K562 (cell line): ENCODE measurements around the gene MED13L. TPM values are rescaled to one million over a fixed set of nuclear protein-coding genes. Genes with fewer than 3 reads are reported as not detected.

Experiments
- ZNF146 ChIP-seq: IDR thresholded peaks from one replicate; pipeline ENCODE4 v1.6.1; 2018; ENCODE audit warnings: missing compliant biosample characterization; ENCODE audit not compliant: unreplicated experiment
- ZNF408 ChIP-seq: fragments of 250-450 bp; sonication (Bioruptor Pico); IDR thresholded peaks from 2 replicates; pipeline ENCODE4 v1.4.0; 2020; ENCODE audit warnings: low read depth, mild to moderate bottlenecking, moderate library complexity
- polyA plus RNA-seq, 8 experiments: library from polyadenylated mRNA; depleted of rRNA in 4 of 8; stranded (reverse) in 5 of 8; unstranded in 3 of 8; fragments of >200 nt; fragmentation: Nextera tagmentation in 2 of 8; fragmentation: Illumina TruSeq in 1 of 8; extraction: Ambion mirVana in 2 of 8; extraction: Trizol in 1 of 8; gene quantifications; 2 replicates each; pipeline versions ENCODE4 v1.2.1 to v1.2.3, GENCODE V29; 2011 to 2014; ENCODE audit warnings: inconsistent platforms in 1 of 8, missing spikeins in 1 of 8
- total RNA-seq, 7 experiments: library from RNA; depleted of rRNA in 6 of 7; stranded (reverse); fragments of >200 nt in 6 of 7; fragmentation: Illumina TruSeq in 2 of 7; extraction: Trizol in 2 of 7; gene quantifications; 2 replicates each; pipeline versions ENCODE4 v1.2.1 to v1.2.3, GENCODE V29; 2011 to 2021; ENCODE audit warnings: low replicate concordance in 1 of 7
- TF ChIP-seq, protein P1 (sequence below): fragments of 250-450 bp; sonication (Bioruptor Pico); IDR thresholded peaks from 2 replicates; pipeline ENCODE4 v1.4.0; 2020

The MED13L gene
- total and polyA plus RNA-seq, 9 of the 15 experiments (the other 6 are each of a cell fraction or from before 2014, with no cell fraction given), result 13.4 to 90.3 (median 36.9) TPM

GRCh38 chr12:116282371-116283286, 5.1 kb upstream of the MED13L start (continued):
- TF ChIP-seq, protein P1, sequence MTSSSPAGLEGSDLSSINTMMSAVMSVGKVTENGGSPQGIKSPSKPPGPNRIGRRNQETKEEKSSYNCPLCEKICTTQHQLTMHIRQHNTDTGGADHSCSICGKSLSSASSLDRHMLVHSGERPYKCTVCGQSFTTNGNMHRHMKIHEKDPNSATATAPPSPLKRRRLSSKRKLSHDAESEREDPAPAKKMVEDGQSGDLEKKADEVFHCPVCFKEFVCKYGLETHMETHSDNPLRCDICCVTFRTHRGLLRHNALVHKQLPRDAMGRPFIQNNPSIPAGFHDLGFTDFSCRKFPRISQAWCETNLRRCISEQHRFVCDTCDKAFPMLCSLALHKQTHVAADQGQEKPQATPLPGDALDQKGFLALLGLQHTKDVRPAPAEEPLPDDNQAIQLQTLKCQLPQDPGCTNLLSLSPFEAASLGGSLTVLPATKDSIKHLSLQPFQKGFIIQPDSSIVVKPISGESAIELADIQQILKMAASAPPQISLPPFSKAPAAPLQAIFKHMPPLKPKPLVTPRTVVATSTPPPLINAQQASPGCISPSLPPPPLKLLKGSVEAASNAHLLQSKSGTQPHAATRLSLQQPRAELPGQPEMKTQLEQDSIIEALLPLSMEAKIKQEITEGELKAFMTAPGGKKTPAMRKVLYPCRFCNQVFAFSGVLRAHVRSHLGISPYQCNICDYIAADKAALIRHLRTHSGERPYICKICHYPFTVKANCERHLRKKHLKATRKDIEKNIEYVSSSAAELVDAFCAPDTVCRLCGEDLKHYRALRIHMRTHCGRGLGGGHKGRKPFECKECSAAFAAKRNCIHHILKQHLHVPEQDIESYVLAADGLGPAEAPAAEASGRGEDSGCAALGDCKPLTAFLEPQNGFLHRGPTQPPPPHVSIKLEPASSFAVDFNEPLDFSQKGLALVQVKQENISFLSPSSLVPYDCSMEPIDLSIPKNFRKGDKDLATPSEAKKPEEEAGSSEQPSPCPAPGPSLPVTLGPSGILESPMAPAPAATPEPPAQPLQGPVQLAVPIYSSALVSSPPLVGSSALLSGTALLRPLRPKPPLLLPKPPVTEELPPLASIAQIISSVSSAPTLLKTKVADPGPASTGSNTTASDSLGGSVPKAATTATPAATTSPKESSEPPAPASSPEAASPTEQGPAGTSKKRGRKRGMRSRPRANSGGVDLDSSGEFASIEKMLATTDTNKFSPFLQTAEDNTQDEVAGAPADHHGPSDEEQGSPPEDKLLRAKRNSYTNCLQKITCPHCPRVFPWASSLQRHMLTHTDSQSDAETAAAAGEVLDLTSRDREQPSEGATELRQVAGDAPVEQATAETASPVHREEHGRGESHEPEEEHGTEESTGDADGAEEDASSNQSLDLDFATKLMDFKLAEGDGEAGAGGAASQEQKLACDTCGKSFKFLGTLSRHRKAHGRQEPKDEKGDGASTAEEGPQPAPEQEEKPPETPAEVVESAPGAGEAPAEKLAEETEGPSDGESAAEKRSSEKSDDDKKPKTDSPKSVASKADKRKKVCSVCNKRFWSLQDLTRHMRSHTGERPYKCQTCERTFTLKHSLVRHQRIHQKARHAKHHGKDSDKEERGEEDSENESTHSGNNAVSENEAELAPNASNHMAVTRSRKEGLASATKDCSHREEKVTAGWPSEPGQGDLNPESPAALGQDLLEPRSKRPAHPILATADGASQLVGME (CRISPR knock-in tag), result no peak
- TF ChIP-seq ZNF146 (CRISPR knock-in tag) (no peak), ZNF408 (no peak)
